GM13977 (cell line): ENCODE measurements around the gene TTBK2.

ENCODE experiments used
- DNase-seq: peaks from one replicate; pipeline ENCODE4 v3.0.0; 2012; ENCODE audit warnings: low spot score
- in situ Hi-C: fragments of 300-500 bp; cut with MboI; formaldehyde crosslinking; loops from one replicate; pipeline ENCODE4 v1.12.0; 2022; ENCODE audit warnings: low sequenced_read_pairs, low pct_unique_long_range_greater_than_20kb, mixed read lengths, inconsistent platforms; ENCODE audit not compliant: unreplicated experiment
- TF ChIP-seq, protein P1 (sequence below): IDR thresholded peaks from 2 replicates; pipeline ENCODE4 v1.5.1; 2012; ENCODE audit warnings: mild to moderate bottlenecking, control low read depth; ENCODE audit not compliant: insufficient read depth; ENCODE audit errors: extremely low read depth, missing control alignments

Gene TTBK2

DNA sequence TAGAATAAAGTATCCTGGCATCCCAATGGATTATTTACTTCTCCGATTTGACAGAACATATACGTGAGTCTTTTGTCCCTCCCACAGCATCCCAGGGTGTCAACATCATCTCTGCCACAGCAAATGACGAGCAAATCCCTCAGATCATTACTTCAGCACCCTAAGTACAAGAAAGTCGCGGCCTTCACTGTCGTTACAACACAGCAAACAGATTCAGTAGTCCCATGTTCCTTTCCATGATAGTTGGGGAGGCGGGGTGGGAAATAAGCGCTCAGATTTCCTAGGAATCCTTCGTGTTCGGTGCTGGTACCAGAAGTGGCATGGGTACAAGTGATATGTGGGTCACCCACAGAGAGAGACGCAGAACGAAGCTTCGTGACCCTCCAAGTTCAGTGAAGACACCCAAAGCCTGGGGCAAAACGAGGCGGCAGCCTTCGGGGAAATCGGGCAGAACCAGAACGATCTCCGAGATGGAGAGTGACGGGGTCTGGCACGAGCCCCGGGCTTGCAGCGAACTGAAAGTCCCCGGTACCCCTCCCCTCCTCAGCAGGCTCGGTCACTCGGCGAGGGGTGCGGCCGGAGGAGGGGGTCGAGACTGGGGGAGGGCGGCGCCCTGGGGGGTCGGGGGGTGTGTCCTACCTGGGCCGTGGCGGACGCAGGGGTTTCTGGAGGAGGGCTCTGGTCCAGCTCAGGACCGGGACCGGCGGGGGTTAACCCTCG is 619 bp downstream of the TTBK2 start:
- no peak for DNase-seq

GRCh38 chr15:42919308-42919707 is 1.3 kb downstream of the TTBK2 start:
- DNase-seq: no peak
- in situ Hi-C loops: no loop called here
- TF ChIP-seq, protein P1, sequence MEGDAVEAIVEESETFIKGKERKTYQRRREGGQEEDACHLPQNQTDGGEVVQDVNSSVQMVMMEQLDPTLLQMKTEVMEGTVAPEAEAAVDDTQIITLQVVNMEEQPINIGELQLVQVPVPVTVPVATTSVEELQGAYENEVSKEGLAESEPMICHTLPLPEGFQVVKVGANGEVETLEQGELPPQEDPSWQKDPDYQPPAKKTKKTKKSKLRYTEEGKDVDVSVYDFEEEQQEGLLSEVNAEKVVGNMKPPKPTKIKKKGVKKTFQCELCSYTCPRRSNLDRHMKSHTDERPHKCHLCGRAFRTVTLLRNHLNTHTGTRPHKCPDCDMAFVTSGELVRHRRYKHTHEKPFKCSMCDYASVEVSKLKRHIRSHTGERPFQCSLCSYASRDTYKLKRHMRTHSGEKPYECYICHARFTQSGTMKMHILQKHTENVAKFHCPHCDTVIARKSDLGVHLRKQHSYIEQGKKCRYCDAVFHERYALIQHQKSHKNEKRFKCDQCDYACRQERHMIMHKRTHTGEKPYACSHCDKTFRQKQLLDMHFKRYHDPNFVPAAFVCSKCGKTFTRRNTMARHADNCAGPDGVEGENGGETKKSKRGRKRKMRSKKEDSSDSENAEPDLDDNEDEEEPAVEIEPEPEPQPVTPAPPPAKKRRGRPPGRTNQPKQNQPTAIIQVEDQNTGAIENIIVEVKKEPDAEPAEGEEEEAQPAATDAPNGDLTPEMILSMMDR: no peak

More for the DNA sequence above, 619 bp downstream of the TTBK2 start:
- TF ChIP-seq, protein P1: no peak
- in situ Hi-C loops: no loop called here

GRCh38 chr15:42918047-42918446 is 2.5 kb downstream of the TTBK2 start:
- TF ChIP-seq, protein P1: no peak
- in situ Hi-C loops: no loop called here
- DNase-seq: no peak

GRCh38 chr15:42915654-42916315 is 4.8 kb downstream of the TTBK2 start:
- no peak for DNase-seq
- in situ Hi-C loops: no loop called here
- TF ChIP-seq, protein P1: no peak

- in situ Hi-C loops: no loop called here
- no peak for DNase-seq
- TF ChIP-seq, protein P1: no peak
Measured at GRCh38 chr15:42914728-42915497, 5.7 kb downstream of the TTBK2 start.

DNA sequence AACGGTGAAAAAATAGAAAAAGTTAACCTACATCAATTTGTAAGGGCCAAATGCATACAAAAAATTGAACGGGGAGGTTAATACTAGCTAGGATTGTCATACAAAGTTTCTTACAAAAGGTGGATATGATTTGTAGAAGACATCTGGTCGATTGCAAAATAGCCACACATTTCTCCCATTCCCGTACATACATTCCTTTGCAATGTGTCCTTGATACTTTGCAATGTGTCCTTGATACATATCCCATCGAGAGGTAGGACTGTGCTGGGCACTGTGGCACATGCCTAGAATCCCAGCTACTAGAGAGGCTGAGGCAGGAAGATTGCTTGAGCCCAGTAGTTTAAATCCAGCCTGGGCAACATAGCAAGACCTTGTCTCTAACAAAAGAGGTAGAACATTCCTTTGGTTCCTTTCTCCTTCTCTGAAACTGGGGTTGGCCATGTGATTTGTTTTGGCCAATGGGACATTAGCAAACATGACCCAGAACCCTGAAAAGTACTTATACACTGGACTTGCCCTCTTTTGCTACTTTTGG is 9.5 kb downstream of the TTBK2 start:
- in situ Hi-C loops: no loop called here
- TF ChIP-seq, protein P1: no peak
- no peak for DNase-seq
